ENCODE results near the gene FOXP2.

The FOXP2 gene

DNA sequence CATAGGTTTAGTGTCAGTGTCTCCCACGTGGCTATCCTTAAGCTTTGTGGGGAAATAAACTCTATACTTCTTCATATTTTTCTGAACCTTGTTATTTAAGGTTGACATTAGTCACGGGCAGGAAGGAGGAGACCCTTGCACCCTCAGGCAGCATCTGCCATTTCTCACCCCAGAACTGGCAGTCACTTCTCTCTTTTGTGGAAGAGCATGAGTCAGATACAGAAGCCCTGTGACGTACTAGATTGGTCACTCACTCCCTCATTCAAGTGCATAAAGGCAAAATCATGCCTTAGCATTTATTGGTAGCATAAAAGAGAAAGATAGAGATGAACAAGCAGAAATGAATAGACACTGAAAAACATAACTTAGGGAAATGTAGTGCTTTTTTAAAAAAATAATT is 301.3 kb downstream of the FOXP2 start:
- DNase-seq (ENCODE audit: low read depth in 3 of 3), result no peak

DNA sequence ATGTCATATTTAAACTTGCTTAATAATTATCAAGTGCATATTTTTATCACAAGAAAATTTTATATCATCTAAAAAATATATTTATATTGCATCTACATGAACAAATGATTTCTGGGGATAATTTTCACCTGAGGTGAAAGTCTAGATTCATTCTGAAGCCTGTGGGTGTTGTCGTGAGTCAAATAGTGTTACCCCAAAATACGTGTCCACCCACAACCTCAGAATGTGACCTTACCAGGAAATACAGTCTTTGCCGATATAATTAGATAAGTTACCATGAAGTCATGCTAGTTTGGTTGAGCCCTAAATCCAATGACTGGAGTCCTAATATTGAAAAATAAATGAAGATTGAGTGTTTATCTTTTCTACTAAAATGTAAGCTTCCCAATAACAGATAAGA is 304.2 kb downstream of the FOXP2 start:
- no peak for DNase-seq (ENCODE audit: low read depth in 3 of 3)

GRCh38 chr7:114720725-114721124 is 306.1 kb downstream of the FOXP2 start:
- DNase-seq (ENCODE audit: low read depth in 3 of 3), result no peak

DNA sequence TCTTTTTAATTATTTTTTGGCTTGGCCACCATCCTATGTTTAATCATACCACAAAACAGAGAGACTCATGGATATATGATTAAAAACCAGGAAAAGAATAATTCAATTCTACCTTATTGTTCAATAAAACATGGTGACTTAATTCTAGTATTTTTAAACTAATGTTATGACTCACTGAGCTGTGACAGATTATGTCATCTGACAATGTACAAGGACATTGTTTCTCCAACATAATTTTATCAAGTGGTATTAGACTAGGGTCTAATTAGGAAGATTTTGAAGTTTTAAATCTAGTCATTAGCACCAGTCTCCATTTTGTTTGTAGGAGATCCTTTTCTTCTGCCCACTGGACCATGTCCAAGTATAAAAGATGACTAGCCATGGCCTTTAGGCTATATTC is 307.9 kb downstream of the FOXP2 start:
- DNase-seq (ENCODE audit: low read depth in 3 of 3), result no peak

- DNase-seq (ENCODE audit: low read depth in 3 of 3), result no peak
Observed at GRCh38 chr7:114723308-114723707, 308.7 kb downstream of the FOXP2 start.

DNA sequence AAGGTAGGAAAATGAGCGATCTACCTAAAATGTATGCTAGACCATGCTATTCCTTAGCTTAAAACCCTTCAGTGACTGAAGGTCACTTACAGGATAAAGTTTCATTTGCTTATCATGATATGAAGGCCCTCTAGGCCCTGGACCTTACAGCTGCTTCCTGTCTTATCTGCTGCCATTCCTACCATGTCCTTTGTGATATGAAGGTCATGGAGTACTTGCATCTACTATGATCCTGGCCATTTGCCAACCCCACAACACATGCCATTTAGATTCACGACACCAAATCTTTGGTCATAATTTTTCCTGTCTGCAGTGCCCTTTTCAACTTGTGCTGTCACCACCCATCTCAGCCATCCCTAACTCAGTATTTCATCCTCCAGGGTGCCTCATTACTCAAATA is 325.5 kb downstream of the FOXP2 start:
- no peak for DNase-seq (ENCODE audit: low read depth in 3 of 3)

DNA sequence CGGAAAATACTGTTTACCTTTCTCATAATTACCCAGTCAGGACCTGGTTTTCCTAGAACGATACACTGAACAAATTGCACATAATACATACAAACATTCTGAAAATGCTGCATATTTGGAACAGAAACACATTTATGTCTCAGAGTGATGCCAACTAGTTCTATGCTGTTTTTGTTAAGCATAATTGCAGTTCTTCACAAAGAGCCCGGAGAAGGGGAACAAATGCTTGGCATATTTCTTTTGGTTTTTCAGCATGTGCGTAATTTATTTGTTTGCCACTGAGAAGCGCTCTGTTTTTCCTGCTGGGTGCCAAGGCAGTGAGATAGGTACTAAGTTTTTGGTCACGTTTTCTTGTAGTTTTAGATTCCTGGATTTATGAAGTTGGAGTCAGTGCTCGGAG is 326.3 kb downstream of the FOXP2 start:
- DNase-seq (ENCODE audit: low read depth in 3 of 3), result no peak

DNA sequence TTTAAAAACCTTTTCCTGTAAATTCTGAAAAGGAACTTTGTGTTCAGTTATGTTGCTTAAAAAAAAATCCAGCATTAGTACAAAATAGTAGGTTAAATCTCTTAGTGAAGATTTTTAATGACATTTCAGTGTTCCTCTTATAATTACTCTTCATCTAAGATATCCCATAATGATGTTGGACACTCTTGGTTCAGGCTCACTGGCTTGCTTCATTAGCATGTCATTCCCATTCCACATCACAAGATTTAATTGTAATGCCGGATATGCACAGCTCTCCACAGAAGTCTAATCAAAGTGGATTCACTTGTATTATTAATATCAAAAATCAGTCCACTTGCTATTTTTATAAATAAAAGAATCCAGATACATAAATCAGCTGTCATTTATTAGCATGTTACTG is 327.3 kb downstream of the FOXP2 start:
- DNase-seq (ENCODE audit: low read depth in 3 of 3), result no peak
